Adrenal gland (tissue), 12 donors: ENCODE data around the gene TPO. TPM values are rescaled to one million over a fixed set of nuclear protein-coding genes. Genes with fewer than 3 reads are reported as not detected.

Source experiments
- DNase-seq, 7 donors: peaks; one replicate each; pipeline ENCODE4 v3.0.0-alpha.2; 2019 to 2020
- H3K27ac ChIP-seq, 5 donors: fragments of 200-600 bp; sonication (generic) in 4 of 5; 1 replicate in 3 of 5; 2 replicates in 2 of 5; pipeline versions ENCODE4 v1.5.1 to v1.8.0; 2016 to 2020; ENCODE audit warnings: mild to moderate bottlenecking in 1 of 5
- H3K27me3 ChIP-seq: fragments of 200-600 bp; 2 replicates; pipeline ENCODE4 v1.8.0; 2021
- H3K36me3 ChIP-seq, 2 donors: fragments of 200-600 bp; replicated peaks in 1 of 2; 1 replicate in 1 of 2; 2 replicates in 1 of 2; pipeline versions ENCODE4 v1.5.1 to v1.8.0; 2018 to 2022
- H3K4me1 ChIP-seq, 2 donors: fragments of 200-600 bp; replicated peaks in 1 of 2; 1 replicate in 1 of 2; 2 replicates in 1 of 2; pipeline versions ENCODE4 v1.5.1 to v1.8.0; 2018 to 2021
- H3K4me3 ChIP-seq, 4 donors: fragments of 200-600 bp; sonication (generic) in 3 of 4; one replicate each; pipeline ENCODE4 v1.5.1; 2016 to 2018
- H3K9me3 ChIP-seq, 3 donors: fragments of 200-600 bp; sonication (generic) in 1 of 3; replicated peaks in 1 of 3; 1 replicate in 2 of 3; 2 replicates in 1 of 3; pipeline versions ENCODE4 v1.5.1 to v1.8.0; 2016 to 2021
- CTCF ChIP-seq, 6 experiments: fragments of 450-650 bp in 4 of 6; fragments of 200-600 bp in 2 of 6; sonication (generic) in 1 of 6; IDR thresholded peaks; 1 replicate in 5 of 6; 2 replicates in 1 of 6; pipeline versions ENCODE4 v1.5.1 to v1.8.0; 2016 to 2021; ENCODE audit warnings: antibody characterized with exemption in 6 of 6, mild to moderate bottlenecking in 2 of 6, moderate library complexity in 1 of 6
- POLR2A ChIP-seq, 2 donors: fragments of 450-650 bp; IDR thresholded peaks; one replicate each; pipeline ENCODE4 v1.6.1; 2017; ENCODE audit warnings: antibody characterized with exemption in 2 of 2, mild to moderate bottlenecking in 2 of 2, moderate library complexity in 1 of 2
- WGBS, 4 donors: extraction: QIAGEN DNeasy Blood & Tissue Kit in 2 of 4; methylation state at CpG; one replicate each; pipeline versions ENCODE4 v1.1.5 to v1.1.7; 2013 to 2017; 5-methylcytosine and 5-hydroxymethylcytosine counted together
- intact Hi-C, 2 donors: fragments of 100-400 bp; cut with DNase I; formaldehyde crosslinking; loops; one replicate each; pipeline versions ENCODE4 v1.14.1 to v1.15.0; 2022 to 2023
- polyA plus RNA-seq, 3 donors: library from polyadenylated mRNA; stranded (reverse); fragments of 200-250 nt in 2 of 3; fragments of 350-450 nt in 1 of 3; fragmentation: Illumina TruSeq in 1 of 3; extraction: RNeasy Lipid Tissue Mini Kit (QIAGEN cat#74804) in 1 of 3; gene quantifications; one replicate each; pipeline ENCODE4 v1.2.3, GENCODE V29; 2013 to 2014
- total RNA-seq, 9 donors: library from RNA; depleted of rRNA in 4 of 9; stranded (reverse); fragments of >200 nt in 4 of 9; fragments of 120-200 nt in 1 of 9; fragmentation: NEBNext Ultra II Directional in 1 of 9; extraction: Animal tissue kit (Norgen Biotek cat#: 25700) in 1 of 9; gene quantifications; one replicate each; pipeline versions ENCODE4 v1.1.0 to v1.2.4, GENCODE V29; 2013 to 2023
- donor health status: healthy with polysubstance abuse.
- donor health status: Bipolar disorder and iron deficiency.
- donor health status: DM: yes; HTN: yes; CAD: no.
- donor health status: DM: no; HTN: no; CAD: no.
- donor health status: DM: no; HTN: no; CAD: no.
- donor health status: DM: yes; HTN: yes; CAD: no.

The TPO gene
- total and polyA plus RNA-seq, 12 donors: 0.08 to 16.0 (median 1.6) TPM; not detected in 8

- Histone ChIP-seq H3K4me1 (no peaks in the 10 kb centered on the region), H3K36me3 (no peaks in the 10 kb centered on the region), H3K9me3 (no peaks in the 10 kb centered on the region), H3K4me3 (no peak overlapping the region), H3K27me3 (no peaks in the 10 kb centered on the region), H3K27ac (no peak overlapping the region)
- no peak for DNase-seq
- no peak for TF ChIP-seq POLR2A (IDR thresholded peaks at IDR 0.05)
- TF ChIP-seq CTCF (IDR thresholded peaks at IDR 0.05): no peak
- intact Hi-C loops: loop anchor here (10.0 kb wide), 2 partner anchors 686 to 826 kb away; no protein-coding TSS in a partner anchor
- WGBS, 4 donors: 82 to 93% (median 90%) methylated on average over 6 of the region's 6 CpGs
Measured at GRCh38 chr2:1541040-1541439, 127.8 kb downstream of the TPO start.

- TF ChIP-seq POLR2A (IDR thresholded peaks at IDR 0.05) (no peak), CTCF (IDR thresholded peaks at IDR 0.05) (no peak)
- H3K4me3 ChIP-seq: no peak overlapping the region
- intact Hi-C loops: loop anchor here (10.0 kb wide), 2 partner anchors 687 to 827 kb away; no protein-coding TSS in a partner anchor
- no peaks in the 10 kb centered on the region for H3K4me1 ChIP-seq
- H3K27me3 ChIP-seq: no peaks in the 10 kb centered on the region
- no peak for DNase-seq
- 66 to 75% (median 70%) methylated on average over 11 to 16 of the region's 16 CpGs for WGBS, 4 donors
- no peaks in the 10 kb centered on the region for H3K36me3 ChIP-seq
- no peaks in the 10 kb centered on the region for H3K9me3 ChIP-seq
- no peak overlapping the region for H3K27ac ChIP-seq
Measured at GRCh38 chr2:1541819-1542475, 128.7 kb downstream of the TPO start.

- TF ChIP-seq CTCF (IDR thresholded peaks at IDR 0.05) (no peak), POLR2A (IDR thresholded peaks at IDR 0.05) (no peak)
- H3K27me3 ChIP-seq: no peaks in the 10 kb centered on the region
- H3K4me1 ChIP-seq: no peaks in the 10 kb centered on the region
- no peak overlapping the region for H3K4me3 ChIP-seq
- WGBS, 4 donors: 73 to 90% (median 85%) methylated on average over 8 to 11 of the region's 11 CpGs
- no peak for DNase-seq
- no peaks in the 10 kb centered on the region for H3K36me3 ChIP-seq
- intact Hi-C loops: loop anchor here (10.0 kb wide), 2 partner anchors 688 to 828 kb away; no protein-coding TSS in a partner anchor
- no peaks in the 10 kb centered on the region for H3K9me3 ChIP-seq
- no peak overlapping the region for H3K27ac ChIP-seq
Measured at GRCh38 chr2:1542971-1543370, 129.7 kb downstream of the TPO start.

GRCh38 chr2:1543776-1544477 is 130.7 kb downstream of the TPO start:
- intact Hi-C loops: loop anchor here (10.0 kb wide), 2 partner anchors 689 to 829 kb away; no protein-coding TSS in a partner anchor
- WGBS, 4 donors: 89 to 95% (median 94%) methylated on average over 9 to 14 of the region's 14 CpGs
- no peaks in the 10 kb centered on the region for H3K4me1 ChIP-seq
- TF ChIP-seq POLR2A (IDR thresholded peaks at IDR 0.05) (no peak), CTCF (IDR thresholded peaks at IDR 0.05) (no peak)
- no peak overlapping the region for H3K27ac ChIP-seq
- H3K27me3 ChIP-seq: no peaks in the 10 kb centered on the region
- H3K36me3 ChIP-seq: no peaks in the 10 kb centered on the region
- no peak for DNase-seq
- no peaks in the 10 kb centered on the region for H3K9me3 ChIP-seq
- H3K4me3 ChIP-seq: no peak overlapping the region
